MCF 10A (cell line): ENCODE results near the gene CLMN. TPM values are rescaled to one million over a fixed set of nuclear protein-coding genes. Genes with fewer than 3 reads are reported as not detected.

ENCODE experiments used
- BruUV-seq: library from RNA; stranded (reverse); fragments of 400-500 nt; replicated peaks from 2 replicates; lab custom pipeline; 2021; lab: Mats Ljungman, UMichigan
- CTCF ChIA-PET: fragments of 300-600 bp; sonication (Branson Sonifier 250); formaldehyde crosslinking; extraction: SDS; loops from one replicate; lab custom pipeline; 2021; ENCODE audit warnings: antibody characterized with exemption, inconsistent platforms; lab: Yijun Ruan, JAX
- POLR2A ChIA-PET: fragments of 300-600, 350-650 bp; sonication (Branson Sonifier 250); formaldehyde crosslinking; extraction: SDS; loops from one replicate; lab custom pipeline; 2020; ENCODE audit warnings: antibody characterized with exemption, inconsistent platforms; lab: Yijun Ruan, JAX
- DNase-seq: peaks from one replicate; pipeline ENCODE4 v3.0.0-alpha.2; 2018; ENCODE audit not compliant: unreplicated experiment
- H3K27ac Mint-ChIP-seq: one replicate; pipeline ENCODE4 v1.8.0; 2022; ENCODE audit warnings: mild to moderate bottlenecking, low read depth, mixed read lengths; ENCODE audit not compliant: unreplicated experiment
- H3K27me3 Mint-ChIP-seq: one replicate; pipeline ENCODE4 v1.8.0; 2022; ENCODE audit warnings: mixed read lengths; ENCODE audit not compliant: insufficient read depth, unreplicated experiment
- H3K36me3 Mint-ChIP-seq: one replicate; pipeline ENCODE4 v1.8.0; 2022; ENCODE audit warnings: mild to moderate bottlenecking, moderate library complexity, mixed read lengths; ENCODE audit not compliant: insufficient read depth, unreplicated experiment
- H3K4me1 Mint-ChIP-seq: one replicate; pipeline ENCODE4 v1.8.0; 2022; ENCODE audit warnings: mixed read lengths; ENCODE audit not compliant: insufficient read depth, unreplicated experiment
- H3K4me3 Mint-ChIP-seq: one replicate; pipeline ENCODE4 v1.8.0; 2022; ENCODE audit warnings: mild to moderate bottlenecking, moderate library complexity, mixed read lengths; ENCODE audit not compliant: unreplicated experiment
- H3K9me3 Mint-ChIP-seq: one replicate; pipeline ENCODE4 v1.8.0; 2022; ENCODE audit warnings: mixed read lengths; ENCODE audit not compliant: unreplicated experiment
- intact Hi-C: fragments of 100-400 bp; cut with micrococcal nuclease; formaldehyde crosslinking; loops from 2 replicates; pipeline ENCODE4 v1.14.1; 2022
- total RNA-seq: library from RNA; stranded (reverse); gene quantifications from 2 replicates; pipeline ENCODE4 v1.2.3, GENCODE V29; 2022
- TF ChIP-seq, protein P1 (sequence below): fragments of 200-600 bp; IDR thresholded peaks from one replicate; pipeline ENCODE4 v1.8.0; 2022; ENCODE audit warnings: antibody characterized with exemption, mild to moderate bottlenecking; ENCODE audit not compliant: unreplicated experiment

CLMN gene
- total RNA-seq, 1 experiment from 2014 or later, result 17.9 TPM

DNA sequence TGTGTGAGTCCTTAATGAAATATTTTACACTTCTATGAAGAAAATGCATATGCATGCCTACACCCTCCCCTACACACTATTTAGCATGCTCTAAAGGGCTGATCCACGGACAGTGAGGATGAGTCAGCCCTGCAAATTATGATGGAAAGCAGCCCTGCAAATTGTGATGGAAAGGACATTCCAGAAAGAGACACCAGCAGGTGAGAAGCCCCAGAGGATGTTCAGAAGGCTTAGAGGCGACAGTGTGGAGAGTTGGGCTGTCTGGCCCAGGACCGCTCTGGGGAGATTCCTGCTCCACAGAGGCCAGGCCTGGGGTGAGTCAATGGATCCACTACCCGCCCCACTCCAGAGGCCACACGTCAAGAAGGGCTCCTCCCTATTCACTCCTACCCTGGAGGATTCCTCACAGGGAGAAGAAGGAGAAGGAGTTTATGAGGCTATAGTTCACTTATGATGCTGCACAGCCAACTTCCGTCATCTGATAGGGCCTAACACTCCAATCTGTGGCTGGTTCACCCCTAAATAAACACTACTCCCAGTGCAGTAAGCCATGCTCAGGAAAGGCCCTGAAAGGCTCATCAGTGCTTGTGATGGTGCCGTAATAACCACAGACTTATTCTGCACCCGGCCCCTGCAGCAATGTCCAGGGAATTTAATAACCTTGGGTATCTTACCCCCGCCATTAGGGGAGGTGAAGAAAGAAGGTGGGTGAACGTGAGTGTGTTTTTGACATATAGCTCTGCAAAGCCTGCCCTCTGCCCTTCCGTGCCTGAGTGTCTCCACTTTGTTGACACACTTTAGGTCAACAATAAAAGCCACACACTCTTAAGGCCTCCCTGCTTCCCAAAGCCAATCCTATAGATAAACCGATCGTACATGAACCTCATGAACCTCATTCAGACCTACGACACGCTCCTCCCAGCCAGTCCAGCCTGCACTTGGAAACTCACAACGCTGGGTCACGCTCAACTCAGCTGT, 46.4 kb downstream of the CLMN start:
- H3K4me1 Mint-ChIP-seq, result peaks cover 10% of the 10 kb centered on the region
- ChIA-PET POLR2A (interaction anchor here (0.6 kb wide), 1 partner anchor 1510 kb away, joined by 3 read pairs; no protein-coding TSS in a partner anchor), CTCF (no interaction called here)
- H3K36me3 Mint-ChIP-seq, result no peaks in the 10 kb centered on the region
- no peaks in the 10 kb centered on the region for H3K9me3 Mint-ChIP-seq
- no TSS peak for BruUV-seq
- no peaks in the 10 kb centered on the region for H3K27me3 Mint-ChIP-seq
- H3K4me3 Mint-ChIP-seq, result no peak overlapping the region
- intact Hi-C loops, result no loop called here
- TF ChIP-seq, protein P1, sequence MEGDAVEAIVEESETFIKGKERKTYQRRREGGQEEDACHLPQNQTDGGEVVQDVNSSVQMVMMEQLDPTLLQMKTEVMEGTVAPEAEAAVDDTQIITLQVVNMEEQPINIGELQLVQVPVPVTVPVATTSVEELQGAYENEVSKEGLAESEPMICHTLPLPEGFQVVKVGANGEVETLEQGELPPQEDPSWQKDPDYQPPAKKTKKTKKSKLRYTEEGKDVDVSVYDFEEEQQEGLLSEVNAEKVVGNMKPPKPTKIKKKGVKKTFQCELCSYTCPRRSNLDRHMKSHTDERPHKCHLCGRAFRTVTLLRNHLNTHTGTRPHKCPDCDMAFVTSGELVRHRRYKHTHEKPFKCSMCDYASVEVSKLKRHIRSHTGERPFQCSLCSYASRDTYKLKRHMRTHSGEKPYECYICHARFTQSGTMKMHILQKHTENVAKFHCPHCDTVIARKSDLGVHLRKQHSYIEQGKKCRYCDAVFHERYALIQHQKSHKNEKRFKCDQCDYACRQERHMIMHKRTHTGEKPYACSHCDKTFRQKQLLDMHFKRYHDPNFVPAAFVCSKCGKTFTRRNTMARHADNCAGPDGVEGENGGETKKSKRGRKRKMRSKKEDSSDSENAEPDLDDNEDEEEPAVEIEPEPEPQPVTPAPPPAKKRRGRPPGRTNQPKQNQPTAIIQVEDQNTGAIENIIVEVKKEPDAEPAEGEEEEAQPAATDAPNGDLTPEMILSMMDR, result no peak
- peak overlapping the region; percentile 33 for H3K27ac Mint-ChIP-seq
- DNase-seq, result no peak

DNA sequence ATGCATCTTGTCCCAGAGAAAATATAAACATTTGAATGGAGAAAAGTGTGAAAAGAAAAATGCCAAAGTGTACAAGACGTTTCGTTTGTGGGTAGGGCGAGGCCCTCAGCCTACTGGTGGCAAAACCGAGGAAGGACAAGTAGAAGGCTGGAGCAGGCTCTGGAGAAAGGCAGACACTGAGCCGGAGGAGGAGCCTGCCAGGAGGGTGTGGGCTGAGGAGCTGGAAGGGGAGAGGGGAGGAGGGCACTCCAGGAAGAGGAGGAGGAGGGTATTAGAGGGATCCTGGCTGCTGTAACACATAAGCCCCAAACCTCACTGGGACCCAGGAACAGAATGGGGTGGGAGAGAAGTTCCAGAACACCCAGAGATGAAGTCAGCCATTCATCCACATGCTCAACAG, 47.7 kb downstream of the CLMN start:
- no peak overlapping the region for H3K4me3 Mint-ChIP-seq
- H3K9me3 Mint-ChIP-seq, result peaks cover 7% of the 10 kb centered on the region
- TF ChIP-seq, protein P1, result no peak
- no peak overlapping the region for H3K27ac Mint-ChIP-seq
- intact Hi-C loops, result no loop called here
- CTCF ChIA-PET, result no interaction called here
- H3K27me3 Mint-ChIP-seq, result no peaks in the 10 kb centered on the region
- peaks cover 10% of the 10 kb centered on the region for H3K4me1 Mint-ChIP-seq
- POLR2A ChIA-PET, result no interaction called here
- no peaks in the 10 kb centered on the region for H3K36me3 Mint-ChIP-seq
- no TSS peak for BruUV-seq
- no peak for DNase-seq

DNA sequence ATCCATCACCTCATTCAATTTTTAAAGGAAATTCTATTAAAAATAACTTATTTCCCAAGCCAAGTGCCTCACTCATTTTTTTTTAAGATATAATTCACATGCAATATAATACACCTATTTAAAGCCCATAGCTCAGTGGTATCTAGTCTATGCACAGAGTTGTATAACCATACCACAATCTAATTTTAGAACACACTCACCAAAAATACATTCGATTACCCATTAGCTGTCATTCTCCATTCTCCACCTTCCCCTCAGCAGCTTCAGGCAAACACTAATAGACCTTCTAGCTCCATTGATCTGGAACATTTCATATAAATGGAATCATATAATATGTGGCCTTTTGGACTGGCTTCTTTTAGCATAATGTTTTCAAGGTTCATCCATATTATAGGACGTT, 49.5 kb downstream of the CLMN start:
- intact Hi-C loops, result no loop called here
- Mint-ChIP-seq H3K9me3 (peaks cover 7% of the 10 kb centered on the region), H3K27ac (no peak overlapping the region), H3K4me3 (no peak overlapping the region), H3K36me3 (no peaks in the 10 kb centered on the region), H3K4me1 (peaks cover 21% of the 10 kb centered on the region), H3K27me3 (no peaks in the 10 kb centered on the region)
- TF ChIP-seq, protein P1, result no peak
- no peak for DNase-seq
- BruUV-seq, result no TSS peak
- CTCF ChIA-PET, result no interaction called here
- POLR2A ChIA-PET, result interaction anchor here (1.3 kb wide), 1 partner anchor 8 kb away, joined by 4 read pairs; no protein-coding TSS in a partner anchor

DNA sequence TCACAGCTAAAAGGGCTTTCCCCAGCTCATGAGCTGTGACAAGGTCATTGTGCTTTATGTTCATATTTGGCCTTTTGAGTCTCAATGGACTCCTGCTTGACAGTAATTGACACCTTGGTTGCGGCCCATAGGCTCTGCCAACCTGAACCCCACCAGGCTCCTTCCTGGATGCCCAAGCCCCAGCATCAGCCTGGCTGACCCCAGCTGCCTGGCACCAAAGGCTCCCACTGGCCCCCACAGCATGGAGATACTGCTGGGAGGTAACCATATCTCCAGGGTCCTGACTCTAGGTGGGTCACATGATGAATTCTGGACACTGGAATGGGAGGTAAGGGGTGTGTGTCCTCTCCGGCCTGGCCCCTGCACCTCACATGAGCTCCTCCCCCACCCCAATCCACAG, 50.2 kb downstream of the CLMN start:
- no peak overlapping the region for H3K27ac Mint-ChIP-seq
- H3K4me3 Mint-ChIP-seq, result no peak overlapping the region
- ChIA-PET POLR2A (interaction anchor here (0.7 to 1.3 kb wide), 2 partner anchors 9 to 44 kb away, joined by 3 to 4 read pairs; no protein-coding TSS in a partner anchor), CTCF (no interaction called here)
- H3K9me3 Mint-ChIP-seq, result peaks cover 7% of the 10 kb centered on the region
- intact Hi-C loops, result no loop called here
- H3K36me3 Mint-ChIP-seq, result no peaks in the 10 kb centered on the region
- H3K4me1 Mint-ChIP-seq, result peaks cover 23% of the 10 kb centered on the region
- BruUV-seq, result no TSS peak
- TF ChIP-seq, protein P1, result no peak
- DNase-seq, result no peak
- no peaks in the 10 kb centered on the region for H3K27me3 Mint-ChIP-seq
